PFSK-1 (cell line): ENCODE measurements around the gene ZNF397.

Source experiments
- FOXP2 ChIP-seq: optimal IDR thresholded peaks from 2 replicates; pipeline ENCODE3; 2011; ENCODE audit warnings: borderline replicate concordance, control low read depth, inconsistent platforms; ENCODE audit not compliant: insufficient read depth; ENCODE audit errors: extremely low read length, extremely low read depth
- POLR2AphosphoS5 ChIP-seq: IDR thresholded peaks from 2 replicates; pipeline ENCODE4 v1.6.1; 2012; ENCODE audit warnings: low read depth, mild to moderate bottlenecking, control low read depth, low read length, moderate library complexity
- REST ChIP-seq, 2 experiments: IDR thresholded peaks; 2 replicates each; pipeline versions ENCODE4 v1.6.1 to v1.8.0; 2011 to 2012; ENCODE audit warnings: low read depth in 2 of 2, low read length in 2 of 2, control low read depth in 1 of 2, inconsistent platforms in 1 of 2, mild to moderate bottlenecking in 1 of 2, moderate library complexity in 1 of 2; ENCODE audit not compliant: insufficient read depth in 1 of 2
- SIN3A ChIP-seq: IDR thresholded peaks from 2 replicates; pipeline ENCODE4 v1.6.1; 2012; ENCODE audit warnings: mild to moderate bottlenecking, low read length, moderate library complexity, borderline replicate concordance; ENCODE audit not compliant: insufficient read depth
- TAF1 ChIP-seq: IDR thresholded peaks from 2 replicates; pipeline ENCODE4 v1.6.1; 2012; ENCODE audit warnings: low read length, control low read depth, borderline replicate concordance; ENCODE audit not compliant: insufficient read depth

Gene ZNF397

DNA sequence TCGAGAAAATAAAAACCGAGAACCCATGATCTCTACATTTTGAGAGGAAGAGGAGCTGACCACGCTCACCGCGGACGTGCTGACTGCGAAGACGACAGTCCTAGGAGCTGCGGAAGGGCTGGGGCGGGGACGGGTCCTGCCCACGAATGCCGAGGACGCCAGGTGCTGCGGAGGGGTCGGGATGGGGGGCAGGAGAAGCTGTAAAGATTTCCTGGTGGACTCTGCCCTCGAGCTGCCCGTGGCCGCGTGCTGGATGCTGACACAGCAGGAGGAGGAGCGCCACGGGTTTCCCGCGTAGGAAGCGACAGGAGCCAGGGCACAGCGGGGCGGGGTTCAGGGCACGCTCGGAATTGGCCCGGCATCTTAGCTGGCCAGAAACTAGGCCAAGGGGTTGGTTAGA is 27.0 kb downstream of the ZNF397 start:
- no peak for TF ChIP-seq SIN3A
- no peak for TF ChIP-seq REST (IDR thresholded peaks at IDR 0.05; ENCODE audit: insufficient read depth in 1 of 2, low read depth in 2 of 2, low read length in 2 of 2)
- TF ChIP-seq TAF1: no peak
- no peak for TF ChIP-seq FOXP2
- no peak for TF ChIP-seq POLR2AphosphoS5

DNA sequence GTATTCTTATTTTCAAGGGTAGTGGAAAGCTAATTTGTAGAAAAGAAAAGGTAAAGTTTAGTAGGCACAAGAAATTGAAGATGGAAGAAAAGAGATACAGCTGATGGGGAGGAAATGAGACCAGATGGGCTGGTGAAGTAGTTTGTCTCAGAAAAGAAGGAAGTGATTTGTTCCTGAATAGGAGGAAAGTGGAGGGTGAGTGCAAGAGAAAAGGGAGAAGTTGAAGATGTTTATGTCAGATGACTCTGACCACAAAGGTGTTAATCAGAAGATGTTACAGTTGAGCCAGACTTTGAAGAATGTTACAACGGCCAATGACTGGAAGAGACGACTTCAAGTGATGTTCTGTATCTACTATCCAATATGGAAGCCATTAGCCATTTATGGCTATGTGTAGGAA is 28.0 kb downstream of the ZNF397 start:
- TF ChIP-seq POLR2AphosphoS5: no peak
- TF ChIP-seq REST (IDR thresholded peaks at IDR 0.05; ENCODE audit: insufficient read depth in 1 of 2, low read depth in 2 of 2, low read length in 2 of 2): no peak
- TF ChIP-seq FOXP2: no peak
- no peak for TF ChIP-seq SIN3A
- no peak for TF ChIP-seq TAF1

DNA sequence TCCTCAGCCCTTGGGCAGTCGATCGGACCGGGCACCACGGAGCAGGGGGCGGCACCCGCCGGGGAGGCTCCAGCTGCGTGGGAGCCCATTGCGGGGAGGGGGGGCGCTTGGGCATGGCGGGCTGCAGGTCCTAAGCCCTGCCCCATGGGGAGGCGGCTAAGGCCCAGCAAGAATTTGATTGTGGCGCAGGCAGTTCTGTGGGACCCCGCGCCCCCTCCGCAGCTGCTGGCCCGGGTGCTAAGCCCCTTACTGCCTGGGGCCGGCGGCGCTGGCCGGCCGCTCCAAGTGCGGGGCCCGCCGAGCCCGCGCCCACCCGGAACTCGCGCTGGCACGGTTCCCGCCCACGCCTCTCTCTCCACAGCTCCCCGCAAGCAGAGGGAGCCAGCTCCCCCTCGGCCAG is 30.8 kb downstream of the ZNF397 start:
- no peak for TF ChIP-seq REST (IDR thresholded peaks at IDR 0.05; ENCODE audit: insufficient read depth in 1 of 2, low read depth in 2 of 2, low read length in 2 of 2)
- no peak for TF ChIP-seq SIN3A
- TF ChIP-seq TAF1: no peak
- no peak for TF ChIP-seq FOXP2
- no peak for TF ChIP-seq POLR2AphosphoS5

- TF ChIP-seq REST (IDR thresholded peaks at IDR 0.05; ENCODE audit: insufficient read depth in 1 of 2, low read depth in 2 of 2, low read length in 2 of 2) (no peak), POLR2AphosphoS5 (no peak), TAF1 (no peak), SIN3A (no peak), FOXP2 (no peak)
Measured at GRCh38 chr18:35276267-35276666, 35.4 kb downstream of the ZNF397 start.

GRCh38 chr18:35277633-35278032 is 36.8 kb downstream of the ZNF397 start:
- TF ChIP-seq SIN3A: no peak
- no peak for TF ChIP-seq TAF1
- no peak for TF ChIP-seq POLR2AphosphoS5
- TF ChIP-seq FOXP2: no peak
- TF ChIP-seq REST (IDR thresholded peaks at IDR 0.05; ENCODE audit: insufficient read depth in 1 of 2, low read depth in 2 of 2, low read length in 2 of 2): no peak
